Myocyte (in vitro differentiated cells): ENCODE data around the gene TMEM63A. TPM values are rescaled to one million over a fixed set of nuclear protein-coding genes. Genes with fewer than 3 reads are reported as not detected.
"Not testable (repeated sequence)": the region's sequence is repeated elsewhere in the genome, so short reads cannot be mapped to it uniquely, and the experiment has no call there.

Source experiments
- DNase-seq: peaks from one replicate; pipeline ENCODE4 v3.0.0-alpha.2; 2012; ENCODE audit warnings: low read depth
- total RNA-seq: library from RNA; depleted of rRNA; stranded (reverse); fragments of >200 nt; gene quantifications from 2 replicates; pipeline ENCODE4 v1.2.3, GENCODE V29; 2014

TMEM63A gene
- total RNA-seq, 1 donor from 2014 or later: 10.8 TPM

DNA sequence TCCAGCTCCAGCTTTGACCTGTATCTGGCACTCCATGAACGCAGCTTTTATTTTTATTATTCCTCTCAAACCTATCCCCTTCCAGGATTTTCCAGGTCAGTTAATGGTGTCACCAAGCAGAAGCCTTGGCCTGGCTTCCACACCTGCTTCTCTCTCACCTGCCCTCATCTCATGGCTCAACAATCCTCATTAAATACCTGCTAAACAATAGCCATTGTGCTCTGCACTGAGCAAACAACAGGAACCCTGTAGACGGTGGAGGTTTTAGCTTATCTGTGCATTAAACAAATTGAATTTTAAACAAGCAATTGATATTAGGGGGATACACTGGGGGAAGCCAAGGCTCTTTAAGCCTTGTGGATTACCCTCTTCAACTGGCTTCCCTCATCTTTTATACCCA, 26.6 kb upstream of the TMEM63A start:
- no peak for DNase-seq

DNA sequence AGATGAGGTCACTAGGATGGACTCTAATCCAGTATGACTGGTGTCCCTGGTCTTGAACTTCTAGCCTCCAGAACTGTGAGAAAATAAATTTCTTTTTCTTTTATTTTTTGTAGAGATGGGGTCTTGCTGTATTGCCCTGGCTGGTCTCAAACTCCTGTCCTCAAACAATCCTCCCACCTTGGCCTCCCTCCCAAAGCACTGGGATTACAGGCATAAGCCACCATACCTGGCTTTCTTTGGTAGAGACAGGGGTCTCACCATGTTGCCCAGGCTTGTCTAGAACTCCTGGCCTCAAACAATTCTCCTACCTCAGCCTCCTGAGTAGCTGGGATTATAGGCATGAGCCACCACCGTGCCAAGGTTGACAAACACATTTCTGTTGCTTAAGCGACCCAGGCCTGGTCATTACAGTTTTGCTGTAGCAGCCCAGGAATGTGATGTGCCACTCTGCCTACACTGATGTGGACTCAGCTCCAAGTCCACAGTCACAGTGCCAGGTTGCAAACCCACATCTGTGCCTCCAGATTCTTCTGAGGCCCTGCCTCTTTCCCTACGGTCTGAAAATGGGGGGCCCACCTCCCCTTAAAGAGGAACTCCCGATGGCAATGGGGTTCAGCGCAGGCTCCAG, 25.9 kb upstream of the TMEM63A start:
- DNase-seq: no peak

DNA sequence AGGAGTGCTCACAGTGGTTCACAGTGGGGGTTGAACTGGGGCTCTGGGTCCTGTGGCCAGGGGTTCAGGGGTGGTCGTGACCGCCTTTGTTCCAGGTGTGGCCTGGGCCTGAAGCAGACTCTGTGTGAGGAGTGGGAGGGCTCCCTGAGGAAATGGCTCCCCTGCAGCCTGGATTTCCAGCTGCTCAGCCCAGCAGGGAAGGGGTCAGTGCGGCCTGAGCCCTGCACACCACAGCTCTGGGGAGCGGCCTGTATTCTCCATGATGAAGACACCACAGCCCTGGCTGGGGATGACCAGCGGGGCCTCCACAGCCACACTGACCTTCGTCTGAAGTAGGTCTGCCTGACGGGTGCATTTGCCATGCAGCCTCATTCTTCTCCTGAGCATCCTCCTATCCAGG, 25.2 kb upstream of the TMEM63A start:
- no peak for DNase-seq

DNA sequence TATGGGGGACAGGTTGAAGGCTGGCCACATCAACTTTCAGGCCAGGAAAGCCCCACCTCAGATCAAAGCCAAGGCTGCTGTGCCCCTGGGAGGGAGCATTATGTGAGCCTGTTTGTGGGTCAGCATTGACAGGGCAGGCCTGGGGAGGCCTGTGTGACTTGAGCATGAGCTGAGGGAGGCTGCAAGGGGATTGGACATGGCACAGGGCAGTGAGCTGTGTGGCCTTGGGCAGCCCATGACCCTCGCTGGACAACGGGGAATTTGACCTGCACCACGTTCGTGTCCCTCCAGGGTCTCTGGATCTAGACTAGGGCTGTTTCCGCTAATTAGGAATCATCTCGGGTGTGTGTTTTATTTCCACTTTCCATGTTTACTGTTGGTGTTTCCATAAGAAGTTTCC, 24.3 kb upstream of the TMEM63A start:
- DNase-seq: no peak

DNA sequence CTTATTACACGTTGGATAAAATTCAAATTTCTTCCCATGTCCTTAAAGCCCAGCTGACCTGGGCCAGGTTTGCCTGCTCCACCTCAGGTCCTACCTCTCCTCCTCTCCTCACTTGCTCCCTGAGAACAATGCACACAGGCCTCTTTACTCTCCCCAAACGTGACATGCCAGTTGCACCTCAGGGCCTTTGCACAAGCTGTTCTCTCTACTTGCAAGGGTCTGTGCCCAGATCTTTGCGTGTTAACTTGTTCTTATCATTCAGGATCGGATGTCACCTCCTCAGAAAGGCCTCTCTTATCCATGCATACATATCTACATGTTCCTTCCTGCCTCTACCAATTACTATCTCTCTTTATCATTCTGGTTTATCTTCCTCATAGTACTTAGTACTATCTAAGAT, 21.4 kb upstream of the TMEM63A start:
- DNase-seq: no peak

DNA sequence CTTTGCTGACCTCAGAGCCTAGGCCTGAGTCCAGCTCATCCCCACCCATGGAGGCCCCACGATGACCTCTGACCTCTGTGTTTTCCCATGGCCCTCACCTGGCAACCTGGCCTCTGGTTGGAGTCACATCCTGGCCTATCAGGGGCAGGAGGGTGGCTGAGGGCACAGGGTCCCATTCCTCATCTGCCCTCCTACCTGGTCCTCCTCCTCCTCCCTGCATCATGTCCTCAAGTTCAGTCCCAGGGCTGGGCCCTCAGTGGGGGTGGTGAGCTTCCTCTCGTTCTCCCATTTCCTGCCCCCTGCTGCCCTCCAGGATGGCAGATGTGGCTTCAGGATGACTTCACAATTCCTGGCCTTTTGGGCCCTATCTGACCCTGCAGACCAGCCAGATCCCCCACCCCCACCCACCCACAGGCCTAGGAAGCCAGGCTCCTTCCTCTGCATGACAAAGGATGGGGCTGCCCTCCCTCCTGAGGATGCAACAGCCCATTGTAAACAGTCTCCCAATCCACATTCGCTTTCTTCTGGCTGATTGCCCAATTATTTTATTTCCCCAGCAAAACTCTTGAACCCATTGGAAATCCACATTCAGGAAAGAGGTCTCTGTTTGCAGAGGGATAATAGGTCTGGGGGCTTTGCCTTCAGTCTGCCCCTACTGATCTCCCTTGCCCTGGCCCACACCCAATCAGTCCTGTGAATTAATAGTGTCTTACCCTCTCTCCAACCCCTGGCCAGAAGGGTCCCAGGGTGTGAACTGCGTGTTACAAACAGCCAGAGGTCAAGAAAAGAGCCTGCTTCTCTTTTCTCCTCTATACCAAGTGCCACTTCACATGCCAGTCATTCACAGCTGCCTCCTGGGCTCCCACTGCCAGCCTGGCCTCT, 17.1 kb upstream of the TMEM63A start:
- DNase-seq: no peak

DNA sequence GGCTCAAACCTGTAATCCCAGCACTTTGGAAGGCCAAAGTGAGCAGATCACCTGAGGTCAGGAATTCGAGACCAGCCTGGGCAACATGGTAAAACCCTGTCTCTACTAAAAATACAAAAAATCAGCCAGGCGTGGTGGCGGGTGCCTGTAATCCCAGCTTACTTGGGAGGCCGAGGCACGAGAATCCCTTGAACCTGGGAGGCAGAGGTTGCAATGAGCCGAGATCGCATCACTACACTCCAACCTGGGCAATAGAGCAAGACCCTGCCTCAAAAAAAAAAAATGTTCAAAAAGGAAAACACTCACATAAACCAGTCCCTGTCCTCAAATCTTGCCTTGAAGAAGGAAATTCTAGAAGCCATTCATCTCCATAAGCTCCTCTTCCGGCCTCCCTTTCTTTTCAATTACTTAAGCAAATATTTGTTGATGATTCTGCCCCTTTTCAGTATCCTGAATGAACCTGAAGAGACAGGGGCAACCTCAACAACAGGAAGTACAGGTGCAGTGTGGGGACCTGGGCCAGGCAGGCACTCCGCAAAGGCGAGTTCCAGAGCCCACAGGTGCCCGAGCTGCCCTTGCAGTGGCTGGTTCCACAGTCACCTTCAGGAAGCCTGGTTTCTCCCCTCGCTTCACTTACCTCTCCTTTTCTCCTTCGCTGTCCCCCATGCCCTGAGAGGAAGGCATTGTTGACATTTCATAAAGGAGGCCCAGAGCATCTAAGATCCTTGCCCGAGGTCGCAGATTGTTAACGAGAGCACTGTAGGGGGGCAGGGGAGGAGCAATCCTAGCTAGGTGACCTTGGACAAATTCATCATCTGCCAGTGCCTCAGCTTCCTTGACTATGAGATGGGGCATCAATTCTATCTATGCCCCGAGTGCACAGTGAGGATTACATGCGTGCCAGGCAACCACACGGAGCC, 15.7 kb upstream of the TMEM63A start:
- DNase-seq: no peak

DNA sequence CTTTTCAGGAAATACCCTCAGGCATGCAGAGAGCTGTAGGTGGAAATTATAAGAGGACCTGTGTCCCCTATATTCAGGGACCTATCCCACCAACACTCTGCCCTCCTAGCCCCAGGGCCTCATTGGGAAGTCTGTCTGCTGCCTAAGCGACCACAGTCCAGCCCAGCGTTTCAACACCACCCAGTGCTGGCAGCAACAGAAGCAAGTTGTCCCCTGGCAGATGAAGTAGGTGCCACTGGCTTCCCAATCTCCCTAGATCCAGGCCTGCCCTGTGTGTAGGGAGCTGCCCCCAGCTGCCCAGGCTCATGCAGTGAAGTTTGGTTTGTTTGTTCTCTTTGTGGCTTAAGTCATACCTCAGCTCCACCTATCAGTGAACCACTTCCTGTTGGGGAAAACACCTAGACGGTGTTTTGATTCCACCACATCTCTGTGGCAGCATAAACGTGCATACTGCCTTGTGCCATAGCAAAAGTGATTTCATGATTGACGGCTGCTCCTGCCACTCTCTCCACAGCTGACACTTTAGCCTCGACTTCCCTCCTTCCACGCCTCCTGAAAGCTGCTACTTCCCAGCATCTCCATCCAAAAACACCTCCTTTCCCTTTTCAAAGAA, 14.9 kb upstream of the TMEM63A start:
- DNase-seq: no peak

DNA sequence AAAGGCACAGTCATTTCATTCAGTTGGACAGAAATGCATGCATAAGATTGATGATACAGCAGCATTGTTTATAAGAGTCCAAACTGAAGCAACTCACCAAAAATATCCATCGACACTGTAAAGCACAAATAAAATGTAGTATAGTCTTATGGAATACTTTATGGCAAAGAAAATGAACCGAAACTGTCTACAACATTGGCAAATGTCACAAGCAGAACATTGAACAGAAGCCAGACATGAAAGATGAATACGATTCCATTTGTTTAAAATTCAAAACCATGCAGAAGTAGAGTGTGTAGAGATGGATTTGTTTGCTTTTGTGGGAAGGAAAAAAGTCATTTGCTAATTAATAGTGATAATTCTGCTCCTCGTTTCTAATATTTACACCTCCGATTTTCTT, 14.3 kb upstream of the TMEM63A start:
- DNase-seq: no peak

DNA sequence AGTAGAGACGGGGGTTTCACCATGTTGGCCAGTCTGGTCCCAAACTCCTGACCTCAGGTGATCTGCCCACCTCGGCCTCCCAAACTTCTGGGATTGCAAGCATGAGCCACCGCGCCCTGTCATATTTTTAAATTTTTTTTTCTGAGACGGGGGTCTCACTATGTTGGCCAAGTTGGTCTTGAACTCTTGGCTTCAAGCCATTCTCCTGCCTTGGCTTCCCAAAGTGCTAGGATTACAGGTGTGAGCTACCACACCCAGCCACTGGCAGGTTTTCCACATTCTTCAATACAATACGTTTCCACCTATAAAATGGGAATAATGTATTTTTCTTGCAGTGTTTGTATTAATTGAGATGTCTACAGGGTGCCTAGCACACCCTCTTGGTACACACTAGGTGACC, 10.1 kb upstream of the TMEM63A start:
- no peak for DNase-seq

DNA sequence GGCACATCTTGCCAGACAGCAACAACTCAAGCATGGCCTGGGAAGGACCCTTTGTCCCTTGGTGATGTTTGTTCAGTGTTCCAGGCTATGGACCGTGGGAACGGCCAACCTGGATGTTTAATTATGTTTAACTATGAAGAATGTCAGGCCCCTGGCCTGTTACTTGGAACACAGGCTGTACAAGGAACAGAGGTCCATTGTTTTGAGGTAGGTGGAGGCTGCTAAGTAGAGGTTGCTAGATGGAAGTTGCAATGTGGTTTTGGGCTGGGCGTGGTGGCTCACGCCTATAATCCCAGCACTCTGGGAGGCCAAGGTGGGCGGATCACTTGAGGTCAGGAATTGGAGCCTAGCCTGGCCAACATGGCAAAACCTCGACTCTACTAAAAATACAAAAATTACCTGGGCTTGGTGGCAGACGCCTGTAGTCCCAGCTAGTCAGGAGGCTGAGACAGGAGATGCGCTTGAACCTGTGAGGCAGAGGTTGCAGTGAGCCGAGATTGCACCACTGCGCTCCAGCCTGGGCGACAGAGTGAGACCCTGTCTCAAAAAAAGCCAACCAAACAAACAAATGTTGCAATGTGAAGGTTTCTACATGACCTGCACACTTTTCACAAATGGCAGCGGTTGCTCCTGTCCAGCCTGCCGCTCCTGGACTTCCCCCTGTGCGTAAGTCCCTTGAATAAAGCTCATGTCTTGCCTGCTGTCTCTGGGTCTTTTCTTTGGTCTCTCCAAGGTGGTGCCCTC, 9.2 kb upstream of the TMEM63A start:
- no peak for DNase-seq

DNA sequence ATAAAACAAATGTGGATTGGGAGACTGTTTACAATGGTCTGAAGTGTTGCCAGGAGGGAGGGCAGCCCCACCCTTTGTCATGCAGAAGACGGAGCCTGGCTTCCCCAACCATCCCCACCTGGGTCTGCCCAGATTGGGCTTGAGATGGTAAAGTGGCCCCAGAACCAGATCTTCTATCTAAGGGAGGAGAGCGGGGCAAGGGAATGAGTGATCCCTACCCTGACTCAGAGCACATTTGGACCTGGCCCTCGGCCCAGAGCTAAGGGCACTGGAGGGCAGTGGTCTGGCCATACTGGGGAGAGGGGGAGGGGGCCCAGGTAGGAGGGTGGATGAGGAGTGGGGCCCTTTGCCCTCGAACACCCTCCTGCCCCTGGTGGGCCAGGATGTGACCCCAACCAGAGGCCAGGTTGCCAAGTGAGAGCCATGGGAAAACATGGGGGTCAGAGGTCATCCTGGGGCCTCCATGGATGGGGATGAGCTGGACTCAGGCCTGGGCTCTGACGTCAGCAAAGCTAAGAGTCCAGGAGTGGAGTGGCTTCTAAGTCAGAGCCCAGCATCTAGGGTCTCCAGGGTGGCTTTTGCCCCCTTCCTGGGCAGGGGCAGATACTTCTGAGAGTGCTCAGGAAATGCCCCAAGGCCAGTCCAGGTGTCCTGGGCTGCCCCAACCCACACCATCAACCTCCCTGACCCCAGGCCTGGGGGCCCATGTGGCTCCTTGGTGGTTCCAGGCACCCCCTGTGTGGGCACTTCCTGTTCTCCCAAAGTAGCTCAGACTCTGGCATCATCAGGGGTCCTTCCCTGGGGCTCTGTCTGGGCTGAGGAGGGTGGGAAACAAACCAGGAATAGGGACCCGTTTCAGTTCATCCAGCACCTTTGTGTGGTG, 8.4 kb upstream of the TMEM63A start:
- no peak for DNase-seq

DNA sequence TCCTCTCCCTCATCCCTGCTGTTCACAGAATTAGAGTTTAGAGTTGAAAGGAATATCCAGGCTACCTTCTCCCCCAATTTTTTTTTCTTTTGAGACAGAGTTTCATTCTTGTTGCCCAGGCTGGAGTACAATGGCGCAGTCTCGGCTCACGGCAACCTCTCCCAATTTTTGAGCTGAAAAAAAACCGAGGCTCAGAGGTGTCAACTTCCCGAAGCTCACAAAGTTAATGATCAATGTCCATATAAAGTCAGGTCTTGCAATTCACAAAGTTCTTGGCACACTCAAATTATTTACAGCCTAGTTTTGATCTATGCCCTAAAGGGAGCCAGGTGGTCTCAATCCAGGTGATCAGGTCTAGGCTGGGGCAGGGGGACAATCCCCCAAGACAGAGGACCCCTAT, 7.6 kb upstream of the TMEM63A start:
- no peak for DNase-seq

DNA sequence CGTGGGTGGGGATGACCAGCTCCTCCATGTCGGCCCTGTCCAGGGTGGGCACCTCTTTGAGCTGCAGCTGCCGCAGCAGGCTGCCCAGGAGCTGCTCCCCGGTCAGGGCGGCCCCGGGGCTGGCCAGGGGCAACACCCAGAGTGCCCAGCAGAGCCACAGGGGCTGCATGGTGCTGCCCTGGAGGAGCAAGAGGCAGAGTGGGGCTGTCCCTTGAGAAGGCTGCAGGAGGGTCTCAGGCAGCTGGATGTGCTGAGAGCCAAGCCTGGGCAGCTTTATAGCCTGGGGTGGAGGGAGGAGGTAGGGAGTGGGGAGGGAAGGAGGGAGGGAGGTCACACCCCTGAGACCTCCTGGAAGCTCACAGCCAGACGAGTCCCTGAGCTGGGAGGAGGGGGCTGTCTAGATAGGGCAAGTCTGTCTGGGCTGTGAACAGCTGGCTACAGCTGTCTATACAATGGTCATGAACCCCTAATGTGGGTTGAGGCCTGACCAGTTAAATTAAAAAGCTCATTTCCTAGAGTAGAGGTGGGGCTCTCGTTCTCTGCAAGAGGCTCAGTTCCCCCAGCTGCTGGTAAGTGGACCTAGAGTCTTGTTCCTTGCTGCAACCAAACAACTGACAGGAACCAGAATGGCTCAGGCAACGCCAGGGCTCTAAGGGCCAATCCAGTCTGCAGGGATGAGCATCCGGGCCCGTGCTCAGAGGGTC, 6.9 kb upstream of the TMEM63A start, which contains the start of gene LEFTY1:
LEFTY1 (minus strand) TSS at position 249 of the 704 bp plus-strand sequence; CDS start at position 169, 80 bp downstream.
- DNase-seq: no peak

DNA sequence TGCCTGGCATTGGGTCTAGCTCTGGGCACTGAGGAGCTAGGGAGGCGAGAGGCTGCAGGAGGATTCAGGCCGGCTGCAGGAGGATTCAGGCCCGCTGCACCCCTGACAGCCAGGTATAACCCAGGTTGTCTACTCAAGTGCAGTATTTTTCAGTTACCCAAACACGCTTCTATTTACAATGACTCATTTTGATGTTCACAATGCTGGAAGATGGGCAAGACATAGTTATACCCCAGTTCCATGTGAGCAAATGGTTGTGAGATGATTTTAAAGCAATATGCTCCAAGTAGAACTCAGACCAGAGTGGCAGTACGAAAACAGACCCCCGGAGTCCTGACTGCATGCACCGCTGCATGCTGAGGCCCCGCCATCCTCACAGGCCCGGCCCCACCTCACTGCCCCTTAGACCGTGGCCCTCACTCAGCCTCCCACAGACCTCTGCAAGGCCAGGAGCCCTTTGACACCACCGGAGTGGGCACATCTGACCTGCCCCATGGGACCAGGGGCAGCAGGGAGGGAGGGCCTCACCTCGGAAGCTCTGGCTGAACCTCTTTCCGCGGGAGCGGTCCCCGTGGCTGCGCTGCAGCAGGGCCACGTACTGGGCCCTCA, 6.2 kb upstream of the TMEM63A start:
- DNase-seq: no peak

DNA sequence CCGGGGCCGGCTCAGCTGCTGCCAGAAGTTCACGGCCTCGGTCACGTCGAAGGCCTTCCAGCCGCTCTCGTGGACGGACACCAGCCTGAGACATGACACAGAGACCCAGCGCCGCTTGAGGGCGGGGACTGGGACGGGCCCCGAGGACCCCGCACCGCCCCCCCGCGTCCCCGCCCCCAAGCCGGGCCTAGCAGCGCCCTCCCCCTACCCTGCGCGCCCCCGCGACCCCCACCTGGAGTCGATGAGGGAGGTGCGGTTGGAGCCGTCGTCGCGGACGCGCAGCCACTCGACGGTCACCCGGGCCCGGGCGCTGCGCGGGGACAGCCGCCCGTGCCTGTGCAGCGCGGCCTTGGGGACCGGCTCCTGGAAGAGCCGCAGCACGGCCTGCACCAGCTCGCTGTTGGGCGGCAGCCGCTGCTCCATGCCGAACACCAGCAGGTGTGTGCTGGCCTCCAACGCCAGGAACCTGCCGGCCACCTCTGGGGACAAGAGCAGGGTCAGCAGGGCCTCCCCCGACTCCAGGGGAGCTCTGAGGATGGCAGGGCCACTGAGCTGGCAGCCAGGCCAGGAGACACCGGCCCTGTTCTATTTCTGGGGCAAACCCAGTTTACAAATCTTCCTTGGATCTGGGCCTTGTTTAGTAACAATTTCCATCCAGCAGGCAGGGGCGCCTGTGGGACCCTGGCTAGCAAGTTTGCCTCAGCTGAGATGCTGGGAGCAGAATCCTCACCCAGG, 5.5 kb upstream of the TMEM63A start:
- not testable (repeated sequence) for DNase-seq

DNA sequence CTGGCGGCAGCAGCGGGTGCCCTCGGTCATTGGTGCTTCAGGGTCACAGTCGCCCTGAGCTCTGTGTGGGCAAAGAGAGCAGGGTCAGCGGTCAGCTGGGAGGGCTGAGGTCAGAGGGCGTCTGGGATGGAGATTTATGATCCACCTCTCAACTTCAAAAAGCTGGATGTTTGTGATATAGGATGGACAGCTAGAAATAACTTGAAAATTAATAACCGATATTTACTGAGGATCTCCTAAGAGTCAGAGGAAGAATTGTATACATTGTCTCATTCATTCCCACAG, 4.8 kb upstream of the TMEM63A start:
- no peak for DNase-seq
